Mesendoderm (in vitro differentiated cells): ENCODE data around the gene FBXO11.

Experiments used
- DNase-seq: peaks from one replicate; pipeline ENCODE4 v3.0.0; 2013
- H2AK5ac ChIP-seq: 2 replicates; pipeline ENCODE4 v1.6.1; 2013; ENCODE audit warnings: low read length, inconsistent platforms
- H2BK120ac ChIP-seq: 2 replicates; pipeline ENCODE4 v1.6.1; 2013; ENCODE audit warnings: low read depth, mild to moderate bottlenecking, low read length, moderate library complexity, mixed read lengths
- H2BK15ac ChIP-seq: replicated peaks from 2 replicates; pipeline ENCODE4 v1.6.1; 2013; ENCODE audit warnings: low read depth, mild to moderate bottlenecking, moderate library complexity
- H2BK5ac ChIP-seq: 2 replicates; pipeline ENCODE4 v1.6.1; 2013; ENCODE audit warnings: low read length, inconsistent platforms
- H3K18ac ChIP-seq: 2 replicates; pipeline ENCODE4 v1.6.1; 2013; ENCODE audit warnings: mild to moderate bottlenecking, low read length, mixed read lengths
- H3K23ac ChIP-seq: one replicate; pipeline ENCODE4 v1.6.1; 2013; ENCODE audit warnings: low read length
- H3K27ac ChIP-seq: 2 replicates; pipeline ENCODE4 v1.5.1; 2013; ENCODE audit warnings: low read depth, mild to moderate bottlenecking, inconsistent platforms, low read length, moderate library complexity
- H3K27me3 ChIP-seq: 2 replicates; pipeline ENCODE4 v1.6.1; 2013; ENCODE audit warnings: low read length, control low read depth, mild to moderate bottlenecking, inconsistent platforms; ENCODE audit not compliant: insufficient read depth, poor library complexity
- H3K36me3 ChIP-seq: 2 replicates; pipeline ENCODE4 v1.6.1; 2013; ENCODE audit warnings: low read length, inconsistent platforms; ENCODE audit not compliant: control insufficient read depth, insufficient read depth
- H3K4ac ChIP-seq: one replicate; pipeline ENCODE4 v1.6.1; 2013; ENCODE audit warnings: low read depth, mild to moderate bottlenecking, low read length, moderate library complexity
- H3K4me1 ChIP-seq: 2 replicates; pipeline ENCODE4 v1.6.1; 2013; ENCODE audit warnings: low read depth, low read length, inconsistent platforms; ENCODE audit not compliant: control insufficient read depth
- H3K4me2 ChIP-seq: 2 replicates; pipeline ENCODE4 v1.6.1; 2013; ENCODE audit warnings: low read length
- H3K4me3 ChIP-seq: 2 replicates; pipeline ENCODE4 v1.5.1; 2013; ENCODE audit warnings: mild to moderate bottlenecking, low read length
- H3K56ac ChIP-seq: one replicate; pipeline ENCODE4 v1.6.1; 2013; ENCODE audit warnings: low read length
- H3K79me1 ChIP-seq: 2 replicates; pipeline ENCODE4 v1.6.1; 2013; ENCODE audit warnings: low read length, inconsistent platforms
- H3K79me2 ChIP-seq: 2 replicates; pipeline ENCODE4 v1.6.1; 2013; ENCODE audit warnings: mild to moderate bottlenecking, low read length; ENCODE audit not compliant: control insufficient read depth, insufficient read depth
- H3K9ac ChIP-seq: 2 replicates; pipeline ENCODE4 v1.6.1; 2013; ENCODE audit warnings: low read length, inconsistent platforms
- H4K5ac ChIP-seq: one replicate; pipeline ENCODE4 v1.6.1; 2013; ENCODE audit warnings: low read length
- H4K8ac ChIP-seq: one replicate; pipeline ENCODE4 v1.6.1; 2013; ENCODE audit warnings: low read depth, mild to moderate bottlenecking, control low read depth, low read length, moderate library complexity
- WGBS: extraction: QIAGEN DNeasy Blood & Tissue Kit; methylation state at CpG from one replicate; pipeline ENCODE4 v1.1.7; 2013; ENCODE audit warnings: low lambda C conversion rate, missing lambda C conversion rate; ENCODE audit not compliant: insufficient coverage; ENCODE audit errors: extremely low coverage; 5-methylcytosine and 5-hydroxymethylcytosine counted together

FBXO11 gene

GRCh38 chr2:47767497-47767844, 138.8 kb downstream of the FBXO11 start:
- DNase-seq: no peak
- Histone ChIP-seq H3K4me2 (no peak overlapping the region), H3K4me1 (no peaks in the 10 kb centered on the region), H2BK120ac (peak overlapping the region; percentile 90), H3K23ac (no peak overlapping the region), H3K4me3 (no peak overlapping the region), H3K27ac (no peak overlapping the region), H4K8ac (no peak overlapping the region), H2AK5ac (no peak overlapping the region), H3K79me1 (no peaks in the 10 kb centered on the region), H3K56ac (no peak overlapping the region), H2BK15ac (no peak overlapping the region), H3K36me3 (no peaks in the 10 kb centered on the region), H3K18ac (no peak overlapping the region), H3K9ac (no peak overlapping the region), H2BK5ac (no peak overlapping the region), H3K27me3 (no peaks in the 10 kb centered on the region), H3K79me2 (no peaks in the 10 kb centered on the region), H4K5ac (no peak overlapping the region), H3K4ac (no peak overlapping the region)
- no CpG with 5 or more reads among the region's 3 CpGs for WGBS

- no peak overlapping the region for H3K4me3 ChIP-seq
- no peak overlapping the region for H3K4me2 ChIP-seq
- H3K18ac ChIP-seq: no peak overlapping the region
- no CpG with 5 or more reads among the region's 10 CpGs for WGBS
- no peaks in the 10 kb centered on the region for H3K27me3 ChIP-seq
- H3K9ac ChIP-seq: no peak overlapping the region
- no peaks in the 10 kb centered on the region for H3K36me3 ChIP-seq
- H2BK120ac ChIP-seq: no peak overlapping the region
- no peak overlapping the region for H2BK5ac ChIP-seq
- no peaks in the 10 kb centered on the region for H3K79me1 ChIP-seq
- peak overlapping the region; percentile 9 for H2BK15ac ChIP-seq
- no peak overlapping the region for H4K5ac ChIP-seq
- H4K8ac ChIP-seq: no peak overlapping the region
- H3K23ac ChIP-seq: no peak overlapping the region
- H2AK5ac ChIP-seq: peak overlapping the region; percentile 59
- no peak overlapping the region for H3K27ac ChIP-seq
- no peak overlapping the region for H3K4ac ChIP-seq
- H3K56ac ChIP-seq: peak overlapping the region; percentile 37
- DNase-seq: no peak
- no peaks in the 10 kb centered on the region for H3K79me2 ChIP-seq
- H3K4me1 ChIP-seq: no peaks in the 10 kb centered on the region
These were observed 154.4 kb downstream of the FBXO11 start for GRCh38 chr2:47751856-47752414.

GRCh38 chr2:47747878-47748277, 158.4 kb downstream of the FBXO11 start:
- H3K9ac ChIP-seq: no peak overlapping the region
- H4K5ac ChIP-seq: no peak overlapping the region
- H3K79me1 ChIP-seq: no peaks in the 10 kb centered on the region
- DNase-seq: no peak
- H3K23ac ChIP-seq: no peak overlapping the region
- H2BK15ac ChIP-seq: no peak overlapping the region
- H3K4me3 ChIP-seq: no peak overlapping the region
- no peak overlapping the region for H3K4me2 ChIP-seq
- H3K56ac ChIP-seq: no peak overlapping the region
- no peak overlapping the region for H3K18ac ChIP-seq
- no peak overlapping the region for H3K27ac ChIP-seq
- H3K79me2 ChIP-seq: no peaks in the 10 kb centered on the region
- H3K4ac ChIP-seq: no peak overlapping the region
- no CpG with 5 or more reads among the region's 4 CpGs for WGBS
- no peak overlapping the region for H2BK5ac ChIP-seq
- H2AK5ac ChIP-seq: no peak overlapping the region
- H3K4me1 ChIP-seq: no peaks in the 10 kb centered on the region
- no peak overlapping the region for H4K8ac ChIP-seq
- H2BK120ac ChIP-seq: no peak overlapping the region
- H3K36me3 ChIP-seq: no peaks in the 10 kb centered on the region
- no peaks in the 10 kb centered on the region for H3K27me3 ChIP-seq

GRCh38 chr2:47744074-47744473, 162.2 kb downstream of the FBXO11 start:
- Histone ChIP-seq H3K27ac (peak overlapping the region; percentile 8), H3K79me1 (no peaks in the 10 kb centered on the region), H2BK120ac (peak overlapping the region; percentile 1), H4K8ac (no peak overlapping the region), H3K4me2 (no peak overlapping the region), H2AK5ac (peak overlapping the region; percentile 82), H3K27me3 (no peaks in the 10 kb centered on the region), H2BK5ac (peak overlapping the region; percentile 59), H4K5ac (no peak overlapping the region), H3K18ac (no peak overlapping the region), H3K4me1 (peaks cover 6% of the 10 kb centered on the region), H3K4me3 (no peak overlapping the region), H3K36me3 (no peaks in the 10 kb centered on the region), H3K9ac (no peak overlapping the region), H3K79me2 (no peaks in the 10 kb centered on the region), H2BK15ac (no peak overlapping the region), H3K4ac (no peak overlapping the region), H3K23ac (no peak overlapping the region), H3K56ac (peak overlapping the region; percentile 56)
- DNase-seq: no peak
- no CpG with 5 or more reads among the region's 2 CpGs for WGBS

GRCh38 chr2:47741637-47742036, 164.7 kb downstream of the FBXO11 start:
- H3K27ac ChIP-seq: peak overlapping the region; percentile 76
- H3K56ac ChIP-seq: peak overlapping the region; percentile 61
- H2BK5ac ChIP-seq: peak overlapping the region; percentile 45
- H3K4me2 ChIP-seq: no peak overlapping the region
- no peaks in the 10 kb centered on the region for H3K27me3 ChIP-seq
- no peak overlapping the region for H4K8ac ChIP-seq
- H3K18ac ChIP-seq: peak overlapping the region; percentile 39
- DNase-seq: no peak
- no peaks in the 10 kb centered on the region for H3K36me3 ChIP-seq
- H3K79me1 ChIP-seq: no peaks in the 10 kb centered on the region
- peak overlapping the region; percentile 50 for H4K5ac ChIP-seq
- no CpG with 5 or more reads among the region's 3 CpGs for WGBS
- no peak overlapping the region for H3K9ac ChIP-seq
- peak overlapping the region; percentile 59 for H3K4ac ChIP-seq
- H3K4me3 ChIP-seq: no peak overlapping the region
- no peak overlapping the region for H2BK15ac ChIP-seq
- peaks cover 6% of the 10 kb centered on the region for H3K4me1 ChIP-seq
- no peak overlapping the region for H3K23ac ChIP-seq
- H2BK120ac ChIP-seq: no peak overlapping the region
- H2AK5ac ChIP-seq: no peak overlapping the region
- H3K79me2 ChIP-seq: no peaks in the 10 kb centered on the region

DNA sequence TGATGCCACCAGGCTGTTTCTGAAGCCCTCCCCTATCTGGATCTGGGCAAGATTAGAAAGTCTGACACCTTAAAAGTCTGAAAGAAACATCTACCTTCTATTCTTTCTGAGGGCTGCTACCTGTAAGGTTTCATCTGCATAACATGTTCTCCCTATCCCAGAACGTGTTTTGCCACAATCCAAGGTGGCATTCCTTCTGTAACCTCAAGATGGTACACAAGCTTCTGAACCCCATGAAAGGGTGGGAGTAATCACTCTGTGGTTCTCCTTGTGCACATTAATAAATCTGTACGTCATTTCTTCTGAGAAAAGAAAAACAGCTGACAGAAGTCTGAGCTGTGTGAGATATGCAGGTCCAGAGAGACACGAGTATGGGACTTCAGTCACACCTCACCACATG, 165.2 kb downstream of the FBXO11 start:
- Histone ChIP-seq H2BK15ac (no peak overlapping the region), H4K5ac (no peak overlapping the region), H3K27ac (peak overlapping the region; percentile 31), H4K8ac (no peak overlapping the region), H3K4me1 (peaks cover 6% of the 10 kb centered on the region), H3K79me1 (no peaks in the 10 kb centered on the region), H3K4me3 (no peak overlapping the region), H3K27me3 (no peaks in the 10 kb centered on the region), H3K9ac (no peak overlapping the region), H3K4me2 (no peak overlapping the region), H3K18ac (peak overlapping the region; percentile 82), H3K4ac (no peak overlapping the region), H3K79me2 (no peaks in the 10 kb centered on the region), H2AK5ac (no peak overlapping the region), H3K36me3 (no peaks in the 10 kb centered on the region), H2BK5ac (no peak overlapping the region), H2BK120ac (peak overlapping the region; percentile 34), H3K56ac (no peak overlapping the region), H3K23ac (no peak overlapping the region)
- peak; percentile 41 for DNase-seq
- WGBS: no CpG with 5 or more reads among the region's 3 CpGs
